Medulla oblongata (tissue), 1 donor: ENCODE results near the gene SIRT7.

ENCODE experiments used
- DNase-seq: peaks from one replicate; pipeline ENCODE4 v3.0.0-alpha.2; 2015; ENCODE audit errors: extremely low spot score

Gene SIRT7

DNA sequence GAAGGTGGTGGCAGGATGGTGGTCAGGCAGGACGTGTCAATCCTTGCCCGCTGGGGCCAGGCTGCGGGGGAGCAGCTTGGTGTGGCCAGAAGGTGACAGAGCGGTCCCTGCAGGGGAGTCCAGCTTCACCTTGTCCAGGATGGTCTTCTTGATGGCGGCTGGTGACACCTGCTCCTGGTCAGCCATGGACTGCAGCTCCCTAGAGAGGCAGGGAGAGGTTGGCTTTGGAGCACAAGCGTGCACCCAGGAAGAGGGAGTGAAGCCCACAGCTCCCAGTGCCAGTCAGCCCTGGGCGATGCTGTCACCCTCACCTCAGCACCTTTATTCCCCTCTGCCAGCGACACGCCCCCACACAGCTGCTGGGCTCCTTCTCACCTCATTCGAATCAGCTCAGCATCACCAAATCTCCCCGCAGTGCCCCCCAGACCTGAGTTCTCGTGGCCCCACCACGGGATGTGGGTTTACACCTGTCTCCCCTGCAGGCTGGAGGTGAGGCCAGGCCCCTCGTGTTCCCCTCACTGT lies 15.3 kb upstream of the SIRT7 start:
- DNase-seq: no peak

DNA sequence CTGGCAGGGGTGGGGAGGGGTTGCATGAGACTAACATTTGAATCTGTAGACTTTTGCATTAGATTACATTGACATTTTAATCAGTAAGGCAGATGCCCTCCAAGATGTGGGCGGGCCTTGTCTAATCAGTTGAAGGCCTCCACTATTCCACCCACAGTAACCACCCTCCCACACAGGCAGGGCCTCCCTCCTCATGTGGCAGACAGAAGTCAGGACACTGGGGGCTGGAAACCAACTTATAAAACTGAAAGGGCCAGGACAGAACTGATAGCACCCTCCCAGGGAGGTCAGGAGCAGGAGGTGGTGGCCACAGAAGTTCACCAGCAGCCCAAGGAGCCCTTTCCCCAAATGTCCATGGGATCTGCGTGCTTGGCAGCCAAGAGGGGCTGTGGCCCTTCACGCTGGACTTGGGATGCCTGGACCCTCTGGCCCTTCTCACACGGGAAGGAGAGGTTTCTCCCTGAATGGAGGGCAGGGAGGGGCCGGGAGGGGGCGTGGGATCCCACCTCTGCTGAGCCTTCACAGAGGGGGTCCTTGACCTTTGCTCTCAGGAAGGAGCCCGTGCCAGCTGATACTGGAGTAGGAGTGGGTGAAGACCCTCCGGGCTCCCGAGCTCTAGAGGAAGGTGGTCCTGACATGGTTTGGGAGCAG lies 14.5 kb upstream of the SIRT7 start:
- DNase-seq: no peak

DNA sequence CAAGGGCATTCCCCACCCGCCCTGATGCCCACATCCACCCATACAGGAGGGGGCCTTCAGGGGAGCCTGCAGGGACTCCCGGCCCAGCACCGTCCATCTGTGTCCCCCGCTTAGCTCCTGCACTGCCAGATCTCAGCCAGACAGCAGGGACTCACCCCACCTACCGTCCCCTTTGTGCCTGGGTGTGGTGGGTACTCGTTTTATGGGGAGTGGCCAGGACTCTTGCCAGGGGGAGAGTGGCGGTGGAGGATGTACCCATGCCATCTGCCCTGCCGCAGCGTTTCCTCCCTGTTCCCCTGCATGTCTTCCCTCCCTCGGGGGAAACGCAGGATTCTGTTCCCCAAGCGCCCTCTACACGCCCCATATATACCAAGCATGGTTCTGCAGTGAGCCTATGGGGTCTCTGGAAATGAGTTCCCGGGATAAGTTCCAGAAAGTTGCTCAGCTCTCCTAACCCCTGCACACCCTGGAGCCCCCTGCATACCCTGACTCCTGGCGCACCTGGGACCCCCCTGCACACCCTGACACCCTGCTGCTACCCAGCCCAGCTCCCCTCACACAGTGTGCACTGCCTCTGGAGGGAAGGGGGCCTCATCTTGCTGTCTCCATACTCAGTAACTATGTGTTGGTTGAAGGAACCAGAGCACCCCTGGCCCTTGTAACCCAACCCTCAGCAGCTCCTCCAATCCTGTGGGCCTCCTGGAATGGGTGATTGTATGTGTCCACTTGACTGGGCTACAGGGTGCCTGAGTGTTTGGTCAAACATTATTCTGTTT lies 13.8 kb upstream of the SIRT7 start:
- DNase-seq: no peak

DNA sequence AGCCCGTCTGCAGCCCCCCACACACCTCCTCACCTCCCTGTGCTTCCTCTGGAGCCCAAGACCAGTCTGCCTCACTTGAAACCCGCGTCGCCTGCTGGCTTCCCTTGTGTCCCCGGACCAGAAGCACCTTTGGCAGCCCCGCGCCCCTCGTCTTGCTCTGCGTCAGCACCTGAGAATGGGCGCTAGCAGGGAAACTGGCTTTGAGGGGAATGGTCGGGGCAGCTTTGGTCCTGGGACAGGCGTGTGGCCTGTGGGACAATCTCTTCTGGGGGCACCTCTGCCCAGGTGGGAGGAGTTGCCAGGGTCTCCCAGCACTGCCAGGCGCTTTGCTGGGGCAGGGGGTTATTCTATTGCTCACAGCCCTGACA lies 13.2 kb upstream of the SIRT7 start:
- DNase-seq: no peak

DNA sequence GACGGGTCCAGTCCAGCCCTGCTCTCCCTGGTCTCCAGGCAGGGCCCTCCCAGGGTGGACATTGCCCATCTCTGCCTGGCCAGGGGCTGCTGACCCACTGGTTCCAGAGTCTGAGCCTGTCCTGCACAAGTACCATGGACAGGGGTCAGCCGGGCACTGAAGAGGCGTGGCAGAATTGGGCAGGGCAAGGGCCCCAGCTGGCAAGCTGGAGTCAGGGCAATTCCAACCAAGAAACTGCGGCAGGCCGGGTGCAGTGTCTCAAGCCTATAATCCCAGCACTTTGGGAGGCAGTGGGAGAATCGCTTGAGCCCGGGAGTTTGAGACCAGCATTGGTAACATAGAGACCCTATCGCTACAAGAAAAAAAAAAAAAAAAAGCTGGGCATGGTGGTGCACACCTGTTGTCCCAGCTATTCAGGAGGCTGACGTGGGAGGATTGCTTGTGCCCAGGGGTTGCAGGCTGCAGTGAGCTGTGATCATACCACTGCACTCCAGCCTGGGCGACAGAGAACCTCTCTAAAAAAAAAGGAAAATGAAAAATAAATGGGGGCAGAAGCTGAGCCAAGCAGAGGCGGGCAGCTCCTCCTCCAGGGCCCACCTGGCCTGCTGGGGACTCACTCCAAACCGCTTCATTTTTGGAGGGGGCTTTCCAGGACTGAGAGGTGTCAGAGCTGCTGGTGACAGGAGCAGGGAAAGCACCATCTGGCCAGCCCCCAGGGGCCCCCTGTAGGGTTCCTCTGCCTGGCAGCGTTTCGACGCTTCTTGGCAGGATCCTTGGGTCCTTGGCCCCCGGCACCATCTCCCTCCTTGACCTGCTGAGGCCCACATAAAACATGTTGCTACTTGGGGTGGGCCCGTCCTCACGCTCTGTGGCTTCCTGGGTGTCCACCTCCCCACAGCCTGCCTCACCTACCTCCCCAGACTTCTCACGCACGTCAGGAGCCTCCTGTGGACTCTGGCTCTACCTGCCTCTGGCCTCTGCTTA lies 12.5 kb upstream of the SIRT7 start:
- no peak for DNase-seq

DNA sequence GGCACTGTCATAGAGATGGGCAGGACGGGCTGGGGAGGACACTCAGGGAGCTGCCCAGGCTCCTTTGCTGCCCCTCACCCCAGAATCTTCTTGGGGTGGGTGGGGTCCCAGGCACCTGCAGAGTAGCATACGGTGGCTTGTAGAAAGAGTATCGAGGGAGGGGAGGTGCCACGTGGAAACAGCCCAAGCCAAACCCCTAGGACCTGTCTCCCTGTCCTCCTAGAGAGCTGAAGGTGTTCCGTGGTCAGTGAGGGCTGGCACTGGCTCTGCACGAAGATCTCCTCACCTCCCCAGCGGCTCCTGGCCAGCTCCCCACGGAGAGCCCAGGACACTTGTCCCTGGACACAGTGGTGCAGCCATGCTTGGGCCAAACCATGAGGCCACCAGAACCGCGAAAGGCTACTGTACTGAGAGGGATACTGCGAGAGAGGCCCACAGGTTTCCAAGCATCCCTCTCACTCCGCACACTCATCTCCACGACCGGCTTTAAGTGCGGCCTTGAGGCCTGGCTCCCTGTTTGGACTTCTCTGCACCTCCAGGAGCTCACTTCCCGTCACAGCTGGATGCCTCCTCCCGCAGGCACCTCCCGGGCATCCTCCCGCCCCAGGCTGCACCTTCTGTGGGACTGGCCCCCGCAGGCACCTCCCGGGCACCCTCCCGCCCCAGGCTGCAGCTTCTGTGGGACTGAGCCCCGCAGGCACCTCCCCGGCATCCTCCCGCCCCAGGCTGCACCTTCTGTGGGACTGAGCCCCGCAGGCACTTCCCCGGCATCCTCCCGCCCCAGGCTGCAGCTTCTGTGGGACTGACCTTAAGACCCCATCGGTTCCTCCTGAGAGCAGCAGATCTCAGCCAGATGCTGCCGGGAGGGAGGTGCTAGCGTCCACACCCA lies 11.5 kb upstream of the SIRT7 start:
- DNase-seq: no peak

DNA sequence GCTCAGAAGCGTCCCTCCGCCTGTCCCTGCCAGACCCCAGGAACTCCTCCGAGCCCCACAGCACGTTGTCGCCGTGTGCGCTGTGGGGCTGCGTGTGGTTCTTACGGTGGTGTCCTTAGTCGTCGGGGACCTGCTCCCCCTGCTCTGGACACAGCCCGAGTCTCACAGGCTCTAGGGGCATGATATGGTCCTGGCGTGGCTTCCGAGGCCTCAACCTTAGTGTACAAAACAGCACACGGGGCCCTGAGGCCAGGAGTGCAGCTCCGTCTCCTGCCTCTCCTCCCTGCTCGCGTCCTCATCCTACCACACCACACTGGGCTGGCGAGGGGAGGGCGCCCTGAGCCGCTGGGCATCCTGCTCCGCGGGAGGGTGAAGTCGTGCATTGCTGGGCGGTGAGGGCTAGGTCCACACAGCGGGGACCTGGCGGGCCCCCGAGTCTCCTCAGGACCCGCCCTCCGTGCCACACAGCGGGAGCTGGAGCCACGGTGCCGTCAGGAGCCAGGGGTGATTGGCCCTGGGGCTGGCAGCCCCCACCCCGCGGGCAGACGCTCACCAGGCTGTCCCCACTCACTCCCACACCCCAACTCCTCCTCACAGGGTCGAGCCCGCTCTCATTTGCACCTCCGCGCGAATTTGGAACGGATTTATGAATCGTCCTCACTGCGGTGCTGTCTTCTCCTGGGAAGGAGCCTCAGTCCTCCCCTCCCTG lies 10.7 kb upstream of the SIRT7 start:
- DNase-seq: no peak

DNA sequence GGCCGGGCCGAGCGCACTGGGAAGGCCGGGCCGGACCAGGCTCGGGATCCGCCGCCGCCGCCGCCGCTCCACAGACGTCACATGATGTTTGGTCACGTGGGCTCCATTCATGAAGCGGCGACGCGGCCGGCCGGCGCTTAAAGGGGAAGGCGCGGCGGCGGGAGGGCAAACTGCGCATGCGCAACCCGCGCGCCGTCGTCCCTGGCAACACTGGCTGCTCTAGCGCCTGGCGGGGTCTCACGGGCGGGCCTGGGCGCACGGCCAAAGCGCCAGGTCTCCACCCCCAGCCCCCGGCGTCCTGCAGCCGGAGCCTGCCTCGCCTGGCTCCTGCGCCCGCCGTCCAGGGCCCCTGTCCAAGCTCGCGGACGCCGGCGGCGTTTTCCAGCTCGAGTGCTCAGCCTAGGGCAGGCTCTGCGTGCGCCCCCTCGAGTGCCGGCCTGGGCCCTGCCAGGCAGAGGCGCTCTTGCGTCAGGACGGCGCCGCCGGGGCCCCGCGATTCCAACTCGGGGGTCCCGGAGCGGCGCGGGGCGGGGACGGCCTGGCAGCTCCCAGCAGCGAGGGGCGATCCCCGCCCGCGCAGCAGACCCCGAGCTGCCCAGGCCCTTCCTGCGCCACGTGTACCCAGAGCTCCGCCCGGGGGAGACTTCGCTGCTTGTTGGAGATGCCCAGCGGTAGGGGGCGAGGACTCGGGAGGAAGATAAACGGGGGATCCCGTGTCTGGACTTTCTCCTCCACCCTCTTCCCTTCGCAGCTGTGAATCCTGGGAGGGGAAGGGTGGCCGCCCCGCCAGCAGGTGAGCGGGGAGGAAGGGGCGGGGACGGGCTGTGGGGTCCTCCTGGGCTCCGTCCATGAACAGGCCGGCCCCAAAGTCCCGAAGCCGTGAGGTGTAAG lies 9.9 kb upstream of the SIRT7 start, which contains the start of gene MAFG:
Gene MAFG, minus strand, starts transcription at position 83 of the 891 bp plus-strand sequence. CDS start 4,550 bp downstream, outside the sequence.
- peak; percentile 96 for DNase-seq

DNA sequence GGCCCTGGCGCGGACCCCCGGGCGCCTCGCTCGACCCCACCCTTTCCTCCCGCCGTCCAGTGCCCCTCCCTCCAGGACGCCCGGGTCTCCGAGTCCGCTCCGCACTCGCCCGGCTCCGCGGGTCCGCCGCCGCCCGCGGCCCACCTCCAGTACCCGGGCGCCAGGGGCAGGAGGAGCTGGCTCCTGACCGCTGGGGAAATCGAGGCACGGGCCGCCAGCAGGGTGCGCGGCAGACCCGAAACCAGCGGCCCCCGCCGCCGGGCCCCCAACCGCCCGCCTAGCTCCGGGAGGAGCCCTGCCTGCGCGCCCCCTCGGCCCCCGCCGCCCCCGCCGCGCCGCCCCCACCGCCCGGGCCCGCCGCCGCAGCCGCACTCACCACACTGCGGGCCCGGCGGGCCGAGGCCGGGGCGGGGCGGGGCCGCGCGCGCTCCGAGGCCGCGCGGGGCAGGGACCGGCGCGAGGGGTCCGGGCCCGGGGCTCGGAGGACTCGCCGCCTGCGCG lies 9.2 kb upstream of the SIRT7 start:
- DNase-seq: no peak

DNA sequence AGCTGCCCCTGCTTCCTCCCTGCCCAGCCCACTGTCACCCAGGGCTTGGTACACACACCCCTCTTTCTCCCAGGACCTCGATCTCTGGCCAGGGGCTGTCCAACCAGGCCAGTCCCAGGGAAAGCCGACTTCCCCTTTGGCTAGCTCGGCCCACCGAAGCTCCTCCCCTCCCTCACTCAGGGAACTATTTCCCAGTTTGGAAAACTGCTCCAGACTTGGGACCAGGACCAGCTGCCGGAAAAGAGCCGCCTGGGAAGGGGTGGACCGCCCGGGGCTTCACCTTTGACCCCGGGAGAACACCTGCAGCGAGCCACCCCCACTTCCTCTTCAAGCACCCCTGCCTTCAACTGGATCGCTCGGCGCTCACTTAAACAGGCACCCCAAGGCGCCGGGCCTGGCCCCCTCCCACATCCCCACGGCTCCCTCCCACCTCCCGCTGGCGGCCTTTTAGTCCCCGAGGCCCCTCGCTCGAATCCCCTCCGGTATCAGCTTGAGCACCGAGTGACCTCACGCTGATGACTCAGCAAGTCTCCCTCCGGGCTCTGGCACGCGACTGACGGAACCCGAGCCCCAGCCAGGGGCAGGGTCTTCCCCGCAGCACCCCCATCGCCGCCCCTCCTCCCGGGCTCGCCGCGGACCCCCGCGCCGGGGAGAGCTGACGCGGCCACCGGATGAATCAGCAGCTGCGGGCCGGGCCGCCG lies 8.6 kb upstream of the SIRT7 start:
- peak; percentile 76 for DNase-seq

DNA sequence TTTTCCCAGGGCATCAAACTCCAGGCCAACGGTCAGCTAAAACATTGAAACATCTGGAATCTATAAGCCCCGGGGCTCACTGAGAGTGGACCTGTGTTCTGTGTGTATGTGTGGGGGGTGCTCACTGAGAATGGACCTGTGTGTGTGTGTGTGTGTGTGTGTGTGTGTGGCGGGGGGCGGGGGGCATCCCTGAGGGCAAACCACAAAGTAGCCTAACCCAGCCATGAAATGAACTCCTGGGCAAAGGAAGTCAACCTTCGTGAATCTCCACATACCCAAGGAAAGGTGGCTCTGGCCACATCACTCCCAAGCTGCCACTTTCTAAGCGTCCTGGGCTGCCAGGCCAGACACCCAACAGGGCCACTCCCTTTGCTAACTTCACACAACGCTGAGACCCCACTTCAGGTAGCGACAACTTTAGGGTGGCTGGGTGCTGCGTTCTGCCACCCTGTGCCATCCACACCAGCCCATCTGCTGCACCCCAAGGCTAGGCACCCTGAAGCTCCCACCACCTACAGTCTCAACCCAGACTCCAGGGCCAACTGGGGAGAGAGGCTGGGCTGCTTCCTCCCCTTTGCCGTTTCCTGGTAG lies 8.0 kb upstream of the SIRT7 start:
- no peak for DNase-seq

DNA sequence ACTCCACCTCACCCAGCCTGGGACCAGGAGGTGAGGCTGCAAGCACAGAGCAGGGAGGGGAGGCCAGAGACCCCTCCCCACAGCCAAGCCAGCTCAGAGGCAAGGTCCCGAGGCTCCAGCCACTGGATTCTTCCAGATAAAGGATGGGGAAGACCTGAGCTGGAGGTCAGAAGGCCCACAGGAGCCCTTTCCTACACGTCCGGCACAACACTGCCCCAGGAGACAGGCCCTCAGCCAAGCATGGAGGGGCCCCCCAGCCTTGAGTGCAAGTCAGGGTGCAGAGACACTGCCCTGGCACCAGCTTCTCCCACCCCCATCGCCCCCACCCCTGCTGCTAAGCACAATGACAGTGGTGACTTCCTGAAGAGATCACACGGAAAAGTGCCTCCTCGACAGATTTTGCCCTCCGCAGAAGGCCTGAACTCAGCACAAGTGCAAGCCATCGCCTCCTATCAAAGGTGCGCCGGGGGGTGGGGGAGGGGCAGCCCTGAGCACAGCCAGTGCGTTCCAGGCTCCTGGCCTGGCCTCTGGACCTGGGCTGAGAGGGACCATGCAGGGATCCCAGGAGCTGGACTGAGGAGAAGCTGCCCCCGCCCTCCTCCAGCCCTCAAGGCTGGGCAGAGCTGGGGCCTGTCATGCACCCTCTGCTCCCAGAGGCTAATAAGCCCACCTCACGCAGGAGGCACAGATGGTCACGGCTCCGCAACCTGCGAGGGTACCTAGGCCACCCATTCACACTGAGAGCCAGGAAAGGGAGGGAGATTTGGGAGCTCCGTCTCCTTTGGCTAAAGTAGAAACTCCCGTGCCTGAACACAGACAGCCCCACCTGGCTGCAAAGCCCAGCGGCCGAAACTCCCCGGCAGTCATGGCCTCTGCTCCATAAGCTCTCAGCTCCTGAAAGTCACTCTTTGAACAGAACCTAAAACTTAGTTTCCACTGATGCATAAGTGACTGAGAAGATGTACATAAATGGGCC lies 6.9 kb upstream of the SIRT7 start:
- no peak for DNase-seq

DNA sequence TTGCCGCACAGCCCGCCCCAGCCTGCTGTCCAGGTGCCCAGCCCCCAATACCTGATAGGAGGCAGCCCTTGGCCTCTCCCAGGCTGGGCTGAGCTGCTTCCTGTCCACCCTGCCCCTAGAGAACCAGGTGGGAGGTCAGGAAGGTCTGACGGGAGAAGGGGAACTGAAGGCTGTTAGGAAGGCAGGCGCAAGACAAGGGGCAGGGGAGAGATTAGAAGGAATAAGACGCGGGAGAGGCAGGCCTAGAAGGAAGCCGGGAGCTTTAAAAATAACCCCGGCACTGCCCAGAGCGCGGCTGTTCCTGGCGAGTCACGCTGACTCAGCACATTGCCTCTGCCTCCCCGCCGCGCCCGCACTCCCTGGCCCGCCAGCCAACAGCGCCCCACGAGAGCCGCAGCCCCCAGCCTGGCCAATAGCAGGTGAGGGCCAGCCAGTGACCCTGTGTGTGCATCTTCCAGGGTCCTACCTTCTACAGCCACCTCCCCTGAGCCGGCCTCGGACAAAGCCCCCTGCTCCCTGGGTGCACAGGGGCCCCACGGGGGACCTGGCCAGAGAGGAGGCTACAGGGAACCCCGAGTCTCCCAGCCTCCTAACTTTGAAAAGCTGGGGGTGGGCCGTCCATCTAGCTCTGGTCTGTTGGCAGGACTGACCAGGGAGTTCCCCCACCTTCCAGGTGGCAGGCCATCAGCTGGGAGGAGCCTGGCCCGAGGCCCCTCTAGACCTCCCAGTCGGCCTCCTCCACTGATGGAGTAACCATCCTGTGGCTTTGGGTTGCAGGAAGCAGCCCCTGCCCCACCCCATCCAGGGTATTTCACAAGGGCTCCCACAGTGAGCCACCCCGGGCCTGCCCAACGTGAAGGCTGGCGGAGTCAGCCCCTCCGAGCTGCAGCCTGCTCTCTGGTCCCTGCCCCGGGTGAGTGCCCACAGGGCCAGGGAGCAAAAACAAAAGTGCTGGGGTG lies 5.6 kb upstream of the SIRT7 start:
- peak; percentile 76 for DNase-seq

DNA sequence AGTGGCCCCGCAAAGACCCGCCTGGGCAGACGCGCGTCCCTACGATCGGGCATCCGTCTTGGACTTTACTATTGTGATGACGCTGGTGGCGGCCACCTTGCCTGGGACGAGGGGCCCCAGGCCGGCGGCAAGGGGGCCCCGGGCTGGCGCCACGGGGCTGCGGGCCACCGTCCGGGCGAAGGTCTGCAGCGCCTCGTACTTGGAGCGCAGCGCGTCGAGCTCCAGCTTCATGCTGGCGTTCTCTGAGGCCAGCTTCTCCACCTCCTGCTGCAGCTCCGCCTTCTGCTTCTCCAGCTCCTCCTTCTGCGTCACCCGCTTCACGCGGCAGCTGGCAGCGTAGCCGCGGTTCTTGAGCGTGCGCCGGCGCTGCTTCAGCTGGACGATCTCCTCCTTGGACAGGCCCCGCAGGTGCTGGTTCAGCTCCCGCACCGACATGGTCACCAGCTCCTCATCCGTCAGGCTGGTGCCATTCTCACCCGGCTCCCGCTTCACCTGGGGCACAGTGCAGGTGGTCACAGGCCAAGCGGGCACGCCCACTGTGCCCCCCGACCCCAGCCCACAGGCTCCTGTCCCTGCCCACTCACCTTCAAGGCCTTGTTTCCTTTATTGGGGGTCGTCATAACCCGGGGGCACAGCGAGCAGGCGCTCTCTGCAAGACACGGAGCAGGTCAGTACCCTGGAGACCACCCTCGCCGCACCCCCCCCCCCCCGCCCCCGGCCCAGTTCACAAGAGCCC lies 4.8 kb upstream of the SIRT7 start:
- no peak for DNase-seq

DNA sequence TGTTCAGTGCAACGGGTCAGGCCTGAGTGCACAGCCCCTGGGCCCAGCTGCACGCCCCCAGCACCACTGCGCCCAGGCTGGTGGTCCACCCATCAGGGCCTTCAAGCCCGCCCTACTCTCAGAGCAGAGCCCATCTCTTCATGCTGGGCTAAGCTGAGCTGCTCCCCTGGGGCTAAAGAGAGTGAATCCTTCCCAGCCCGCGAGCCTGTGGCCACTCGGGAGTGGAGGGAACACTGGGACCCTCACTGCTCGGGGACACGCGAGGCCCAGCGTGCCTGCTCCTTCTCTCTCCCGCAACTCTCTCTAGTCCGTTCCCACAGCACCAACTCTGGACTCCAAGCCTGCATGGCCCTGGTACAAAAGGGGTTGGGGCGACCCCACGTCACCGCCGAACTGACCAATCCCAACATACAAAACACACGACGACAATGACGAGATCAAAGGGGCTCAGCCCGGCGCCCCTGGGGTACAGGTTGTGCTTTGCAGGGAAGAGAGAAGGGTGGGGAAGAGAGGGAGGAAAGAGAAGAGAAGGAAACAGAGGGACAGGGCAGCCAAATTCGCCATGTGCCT lies 4.1 kb upstream of the SIRT7 start:
- DNase-seq: no peak
